ENCODE results near the gene USP47.

The USP47 gene

DNA sequence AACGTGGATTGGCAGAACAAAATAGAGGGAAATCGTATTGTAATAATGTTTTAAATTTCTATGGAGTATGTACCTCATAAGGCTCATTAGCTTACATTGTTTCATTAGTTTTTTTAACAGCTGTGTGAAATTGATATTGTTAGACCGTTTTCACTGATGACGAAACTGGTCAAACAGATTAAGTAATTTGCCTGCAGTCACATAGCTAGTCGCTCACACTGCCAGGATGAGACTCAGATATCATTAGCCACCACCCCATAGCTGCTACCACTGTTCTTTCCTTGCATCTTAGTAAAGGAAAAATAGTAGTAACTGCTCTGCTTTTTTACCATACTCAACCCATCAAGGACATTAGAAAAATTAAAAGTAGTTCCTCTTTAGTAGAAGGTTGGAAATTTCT lies 102.7 kb downstream of the USP47 start:
- no peak for DNase-seq (ENCODE audit: low spot score in 2 of 2)
- Histone ChIP-seq H3K27me3 (ENCODE audit: low read depth) (no peaks in the 10 kb centered on the region), H3K9me3 (no peaks in the 10 kb centered on the region), H3K36me3 (replicated peaks) (peaks cover 10% of the 10 kb centered on the region), H3K4me1 (peaks cover 18% of the 10 kb centered on the region), H3K4me3 (no peak overlapping the region)
- in situ Hi-C loops (cut with MboI; ENCODE audit: low sequenced_read_pairs) = loop anchor here (25.0 kb wide), 1 partner anchor 318 kb away; no protein-coding TSS in a partner anchor

DNA sequence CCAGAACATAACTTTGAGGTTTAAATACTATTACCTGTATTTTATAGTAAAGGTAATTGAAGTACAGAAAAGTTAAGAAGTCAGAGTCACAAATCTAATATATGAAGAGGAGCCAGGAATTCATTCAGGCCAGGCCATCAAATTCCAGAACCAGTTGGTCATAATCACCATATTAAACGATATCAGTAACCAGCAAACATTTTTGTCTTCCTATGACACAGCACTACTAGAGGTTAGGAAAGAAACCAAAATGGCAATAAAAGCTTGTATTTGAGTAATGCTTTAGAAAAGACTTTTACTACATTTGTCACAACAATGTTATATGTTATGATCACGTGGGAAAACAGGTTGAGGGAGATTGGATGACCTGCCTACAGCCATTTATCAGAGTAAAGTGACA lies 104.4 kb downstream of the USP47 start:
- Histone ChIP-seq H3K4me1 (peaks cover 18% of the 10 kb centered on the region), H3K36me3 (replicated peaks) (peaks cover 17% of the 10 kb centered on the region), H3K9me3 (no peaks in the 10 kb centered on the region), H3K27me3 (ENCODE audit: low read depth) (no peaks in the 10 kb centered on the region), H3K4me3 (no peak overlapping the region)
- in situ Hi-C loops (cut with MboI; ENCODE audit: low sequenced_read_pairs) = loop anchor here (25.0 kb wide), 1 partner anchor 316 kb away; no protein-coding TSS in a partner anchor
- DNase-seq (ENCODE audit: low spot score in 2 of 2) = no peak

DNA sequence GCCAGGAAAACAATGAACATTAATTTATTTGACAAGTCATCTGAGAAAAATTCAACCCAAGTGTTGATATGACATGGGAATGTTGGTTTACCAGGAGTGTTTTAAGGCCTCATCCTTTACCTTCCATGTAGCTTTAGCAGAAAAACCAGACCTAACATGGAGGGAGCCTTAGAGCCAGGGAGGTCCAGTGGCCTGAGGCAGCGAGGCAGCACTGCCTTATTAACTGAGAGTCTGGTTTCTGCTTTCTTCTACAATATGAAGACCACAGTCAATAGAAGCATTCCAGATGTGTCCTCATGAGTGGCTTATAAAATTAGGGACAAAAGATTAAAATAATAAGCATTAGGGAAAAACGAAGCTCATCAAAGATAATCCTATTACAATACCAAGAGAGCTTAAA lies 105.1 kb downstream of the USP47 start:
- H3K36me3 ChIP-seq (replicated peaks) = peaks cover 17% of the 10 kb centered on the region
- no peaks in the 10 kb centered on the region for H3K27me3 ChIP-seq (ENCODE audit: low read depth)
- H3K9me3 ChIP-seq = no peaks in the 10 kb centered on the region
- in situ Hi-C loops (cut with MboI; ENCODE audit: low sequenced_read_pairs) = loop anchor here (25.0 kb wide), 1 partner anchor 315 kb away; no protein-coding TSS in a partner anchor
- H3K4me1 ChIP-seq = peaks cover 18% of the 10 kb centered on the region
- H3K4me3 ChIP-seq = no peak overlapping the region
- DNase-seq (ENCODE audit: low spot score in 2 of 2) = peak; percentile 53 to 79

DNA sequence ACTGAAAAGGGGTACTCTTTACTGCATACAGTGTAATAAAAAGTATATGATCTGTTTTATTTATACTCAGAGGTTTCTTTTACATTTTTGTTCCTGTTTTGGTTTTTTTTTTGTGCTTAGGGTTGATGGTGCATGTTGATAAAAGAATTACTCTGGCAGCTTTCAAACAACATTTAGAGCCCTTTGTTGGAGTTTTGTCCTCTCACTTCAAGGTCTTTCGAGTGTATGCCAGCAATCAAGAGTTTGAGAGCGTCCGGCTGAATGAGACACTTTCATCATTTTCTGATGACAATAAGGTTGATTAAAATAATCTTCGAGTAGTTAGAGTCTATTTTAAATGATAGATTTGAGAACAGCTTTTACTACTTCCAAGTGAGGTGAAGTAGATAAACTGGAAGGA lies 106.1 kb downstream of the USP47 start:
- Histone ChIP-seq H3K9me3 (no peaks in the 10 kb centered on the region), H3K4me1 (peaks cover 18% of the 10 kb centered on the region), H3K36me3 (replicated peaks) (peaks cover 19% of the 10 kb centered on the region), H3K27me3 (ENCODE audit: low read depth) (no peaks in the 10 kb centered on the region), H3K4me3 (no peak overlapping the region)
- DNase-seq (ENCODE audit: low spot score in 2 of 2) = no peak
- in situ Hi-C loops (cut with MboI; ENCODE audit: low sequenced_read_pairs) = loop anchor here (25.0 kb wide), 1 partner anchor 314 kb away; no protein-coding TSS in a partner anchor

DNA sequence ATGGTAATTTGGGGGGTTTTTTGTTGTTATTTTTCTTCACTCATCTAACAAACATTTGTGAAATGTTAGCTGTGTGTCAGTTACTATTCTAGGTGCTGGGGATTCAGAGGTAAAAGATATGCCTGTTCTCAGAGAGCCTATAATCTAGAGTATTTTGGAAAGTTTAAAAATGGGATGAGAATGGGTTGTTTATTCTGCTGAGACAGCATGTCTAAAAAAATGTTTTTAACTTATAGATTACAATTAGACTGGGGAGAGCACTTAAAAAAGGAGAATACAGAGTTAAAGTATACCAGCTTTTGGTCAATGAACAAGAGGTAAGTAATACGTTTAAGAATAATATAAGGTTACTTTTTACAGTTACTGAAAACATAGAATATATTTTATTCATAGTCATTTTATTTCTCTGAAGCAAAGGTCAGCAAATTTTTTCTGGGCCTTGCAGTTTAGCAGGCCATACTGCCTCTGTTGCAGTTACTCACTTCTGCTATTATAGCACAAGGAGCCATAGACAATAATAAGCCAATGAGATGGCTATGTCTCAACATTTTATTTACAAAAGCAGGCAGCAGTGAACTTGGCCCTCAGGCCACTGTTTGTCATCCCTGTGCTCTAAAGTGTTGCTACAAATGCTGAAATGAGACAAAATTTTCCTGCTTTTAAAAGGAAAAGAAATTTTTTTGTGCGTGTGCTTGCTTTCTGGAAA lies 106.6 kb downstream of the USP47 start:
- no peaks in the 10 kb centered on the region for H3K27me3 ChIP-seq (ENCODE audit: low read depth)
- H3K9me3 ChIP-seq = no peaks in the 10 kb centered on the region
- in situ Hi-C loops (cut with MboI; ENCODE audit: low sequenced_read_pairs) = loop anchor here (25.0 kb wide), 1 partner anchor 314 kb away; no protein-coding TSS in a partner anchor
- peaks cover 18% of the 10 kb centered on the region for H3K4me1 ChIP-seq
- DNase-seq (ENCODE audit: low spot score in 2 of 2) = no peak
- peaks cover 17% of the 10 kb centered on the region for H3K36me3 ChIP-seq (replicated peaks)
- no peak overlapping the region for H3K4me3 ChIP-seq

DNA sequence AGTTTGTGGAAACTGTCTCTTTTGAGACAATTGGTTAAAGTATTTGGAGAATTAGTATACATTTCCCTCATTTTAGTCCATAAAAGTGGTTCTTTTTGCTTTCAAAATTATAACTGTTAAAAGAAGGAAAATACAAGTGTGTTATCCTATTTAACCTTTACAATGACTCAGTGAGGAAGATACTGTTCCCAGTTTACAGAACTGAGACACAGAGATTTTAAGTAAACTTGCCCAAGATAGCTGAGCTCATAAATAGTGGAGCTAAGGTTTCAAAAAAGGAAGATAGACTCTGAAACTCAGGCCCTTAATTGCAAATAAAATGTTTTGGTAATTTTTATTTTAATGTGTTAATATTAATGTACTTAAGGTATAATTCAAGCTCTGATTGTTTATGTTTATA lies 107.7 kb downstream of the USP47 start:
- H3K27me3 ChIP-seq (ENCODE audit: low read depth) = no peaks in the 10 kb centered on the region
- in situ Hi-C loops (cut with MboI; ENCODE audit: low sequenced_read_pairs) = loop anchor here (25.0 kb wide), 1 partner anchor 313 kb away; no protein-coding TSS in a partner anchor
- H3K4me1 ChIP-seq = peaks cover 18% of the 10 kb centered on the region
- no peaks in the 10 kb centered on the region for H3K9me3 ChIP-seq
- H3K36me3 ChIP-seq (replicated peaks) = peaks cover 20% of the 10 kb centered on the region
- no peak for DNase-seq (ENCODE audit: low spot score in 2 of 2)
- H3K4me3 ChIP-seq = no peak overlapping the region

DNA sequence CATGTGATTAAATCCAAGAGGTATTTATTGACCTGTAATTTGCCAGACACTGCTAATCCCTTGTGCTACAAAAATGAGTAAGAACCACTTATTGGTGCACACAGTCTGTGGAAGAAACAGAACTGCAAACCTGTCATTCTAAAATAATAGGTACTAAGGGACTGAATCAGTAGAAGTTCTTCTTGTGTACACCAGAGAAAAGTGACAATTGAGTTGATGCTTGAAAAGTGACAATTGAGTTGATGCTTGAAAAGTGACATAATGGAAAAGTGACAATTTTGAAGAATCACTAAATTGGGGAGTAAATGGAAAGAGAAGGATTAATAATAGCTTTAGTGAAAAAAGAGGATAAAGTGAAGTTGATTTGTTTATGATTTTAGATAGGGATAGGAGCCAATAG lies 110.3 kb downstream of the USP47 start:
- DNase-seq (ENCODE audit: low spot score in 2 of 2) = no peak
- H3K36me3 ChIP-seq (replicated peaks) = peaks cover 44% of the 10 kb centered on the region
- peaks cover 6% of the 10 kb centered on the region for H3K4me1 ChIP-seq
- H3K4me3 ChIP-seq = no peak overlapping the region
- H3K27me3 ChIP-seq (ENCODE audit: low read depth) = no peaks in the 10 kb centered on the region
- H3K9me3 ChIP-seq = no peaks in the 10 kb centered on the region
- in situ Hi-C loops (cut with MboI; ENCODE audit: low sequenced_read_pairs) = no loop called here

DNA sequence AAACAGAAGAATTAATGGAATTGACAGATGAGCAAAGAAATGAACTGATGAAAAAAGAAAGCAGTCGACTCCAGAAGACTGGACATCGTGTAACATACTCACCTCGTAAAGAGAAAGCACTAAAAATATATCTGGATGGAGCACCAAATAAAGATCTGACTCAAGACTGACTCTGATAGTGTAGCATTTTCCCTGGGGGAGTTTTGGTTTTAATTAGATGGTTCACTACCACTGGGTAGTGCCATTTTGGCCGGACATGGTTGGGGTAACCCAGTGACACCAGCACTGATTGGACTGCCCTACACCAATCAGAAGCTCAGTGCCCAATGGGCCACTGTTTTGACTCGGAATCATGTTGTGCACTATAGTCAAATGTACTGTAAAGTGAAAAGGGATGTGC lies 114.2 kb downstream of the USP47 start:
- in situ Hi-C loops (cut with MboI; ENCODE audit: low sequenced_read_pairs) = no loop called here
- Histone ChIP-seq H3K4me1 (no peaks in the 10 kb centered on the region), H3K9me3 (no peaks in the 10 kb centered on the region), H3K36me3 (replicated peaks) (peaks cover 36% of the 10 kb centered on the region), H3K4me3 (no peak overlapping the region), H3K27me3 (ENCODE audit: low read depth) (no peaks in the 10 kb centered on the region)
- no peak for DNase-seq (ENCODE audit: low spot score in 2 of 2)

DNA sequence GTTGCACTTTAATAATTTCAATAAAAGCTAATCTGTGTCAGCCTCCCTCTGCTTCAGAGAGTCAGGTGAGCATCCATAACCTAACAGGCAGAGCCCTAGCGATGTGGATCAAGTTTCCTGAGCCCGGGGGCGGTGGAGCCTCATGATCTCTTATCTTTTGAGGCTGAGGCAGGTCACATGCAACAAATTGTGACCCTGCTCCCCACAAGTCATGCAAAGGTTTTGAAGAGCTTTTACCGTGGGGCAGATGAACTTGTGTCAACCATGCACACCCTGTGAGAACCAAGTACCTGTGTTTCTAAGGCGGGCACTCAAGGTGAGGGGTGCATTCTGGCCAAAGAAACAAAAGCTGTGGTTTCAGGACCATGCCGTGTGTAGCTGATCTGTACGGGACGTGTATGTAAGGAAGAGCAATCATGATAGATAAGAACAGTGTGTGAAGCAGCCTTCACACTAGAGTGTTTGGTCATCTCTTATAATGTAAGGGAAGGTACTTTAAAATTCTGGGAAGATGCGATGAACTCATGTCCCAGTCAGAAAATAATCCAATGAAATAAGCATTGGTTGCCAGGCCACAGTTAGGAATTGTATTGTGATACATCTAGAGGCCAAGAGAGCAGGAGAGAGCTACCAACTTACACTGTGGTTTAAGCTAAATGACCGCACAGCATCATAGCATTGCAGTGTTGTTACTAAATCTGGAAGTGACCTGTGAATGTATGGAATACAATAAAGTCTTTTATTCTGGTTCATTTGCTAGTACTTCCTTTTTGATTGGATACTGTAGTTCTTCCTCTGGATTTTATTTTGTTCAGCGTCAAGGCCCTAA lies 116.8 kb downstream of the USP47 start:
- H3K4me3 ChIP-seq = no peak overlapping the region
- no peak for DNase-seq (ENCODE audit: low spot score in 2 of 2)
- peaks cover 29% of the 10 kb centered on the region for H3K36me3 ChIP-seq (replicated peaks)
- H3K27me3 ChIP-seq (ENCODE audit: low read depth) = no peaks in the 10 kb centered on the region
- in situ Hi-C loops (cut with MboI; ENCODE audit: low sequenced_read_pairs) = no loop called here
- no peaks in the 10 kb centered on the region for H3K4me1 ChIP-seq
- no peaks in the 10 kb centered on the region for H3K9me3 ChIP-seq

DNA sequence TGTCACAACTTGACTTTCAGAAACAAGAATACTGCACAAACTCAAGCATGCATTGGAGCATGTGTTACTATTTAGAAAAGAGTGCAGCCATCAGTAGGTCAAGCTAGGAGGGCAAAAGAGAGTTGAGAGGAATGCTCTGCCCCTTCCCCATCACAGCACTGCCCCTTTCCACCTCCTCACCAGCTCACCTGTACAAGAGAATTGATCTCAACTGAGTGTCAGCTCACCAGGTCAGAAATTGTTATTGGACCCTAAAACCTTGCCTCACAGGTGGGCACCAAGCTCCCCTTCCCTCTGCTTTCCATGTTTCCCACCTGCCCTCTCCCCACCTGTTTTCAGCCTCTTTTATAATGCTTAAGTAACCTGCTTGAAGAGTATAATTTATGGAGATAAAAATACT lies 117.8 kb downstream of the USP47 start:
- peaks cover 25% of the 10 kb centered on the region for H3K36me3 ChIP-seq (replicated peaks)
- in situ Hi-C loops (cut with MboI; ENCODE audit: low sequenced_read_pairs) = no loop called here
- no peak for DNase-seq (ENCODE audit: low spot score in 2 of 2)

DNA sequence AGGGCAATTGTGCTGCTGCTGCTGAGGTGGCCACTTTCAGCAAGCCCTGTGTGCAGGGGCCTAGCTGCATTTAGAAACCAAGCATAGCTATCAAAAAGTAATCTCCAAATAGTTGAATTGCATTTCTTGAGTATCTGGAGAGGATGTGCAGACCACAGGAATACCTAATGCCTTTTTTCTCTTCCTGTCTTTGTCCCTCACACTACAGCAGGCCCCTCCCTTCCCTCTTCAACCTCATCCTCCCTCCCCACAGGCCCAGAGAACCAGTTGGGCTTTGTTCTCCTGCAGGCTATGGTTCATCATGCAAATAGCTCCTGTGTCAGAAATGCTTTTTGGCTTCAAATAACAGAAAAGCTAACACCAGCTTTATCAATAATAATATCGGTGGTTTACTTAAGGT lies 118.9 kb downstream of the USP47 start:
- Histone ChIP-seq H3K4me1 (no peaks in the 10 kb centered on the region), H3K27me3 (ENCODE audit: low read depth) (no peaks in the 10 kb centered on the region), H3K36me3 (replicated peaks) (peaks cover 15% of the 10 kb centered on the region), H3K9me3 (no peaks in the 10 kb centered on the region), H3K4me3 (no peak overlapping the region)
- DNase-seq (ENCODE audit: low spot score in 2 of 2) = no peak
- in situ Hi-C loops (cut with MboI; ENCODE audit: low sequenced_read_pairs) = no loop called here

More for the DNA sequence above, 117.8 kb downstream of the USP47 start:
- no peaks in the 10 kb centered on the region for H3K4me1 ChIP-seq
- no peak overlapping the region for H3K4me3 ChIP-seq
- H3K27me3 ChIP-seq (ENCODE audit: low read depth) = no peaks in the 10 kb centered on the region
- no peaks in the 10 kb centered on the region for H3K9me3 ChIP-seq

DNA sequence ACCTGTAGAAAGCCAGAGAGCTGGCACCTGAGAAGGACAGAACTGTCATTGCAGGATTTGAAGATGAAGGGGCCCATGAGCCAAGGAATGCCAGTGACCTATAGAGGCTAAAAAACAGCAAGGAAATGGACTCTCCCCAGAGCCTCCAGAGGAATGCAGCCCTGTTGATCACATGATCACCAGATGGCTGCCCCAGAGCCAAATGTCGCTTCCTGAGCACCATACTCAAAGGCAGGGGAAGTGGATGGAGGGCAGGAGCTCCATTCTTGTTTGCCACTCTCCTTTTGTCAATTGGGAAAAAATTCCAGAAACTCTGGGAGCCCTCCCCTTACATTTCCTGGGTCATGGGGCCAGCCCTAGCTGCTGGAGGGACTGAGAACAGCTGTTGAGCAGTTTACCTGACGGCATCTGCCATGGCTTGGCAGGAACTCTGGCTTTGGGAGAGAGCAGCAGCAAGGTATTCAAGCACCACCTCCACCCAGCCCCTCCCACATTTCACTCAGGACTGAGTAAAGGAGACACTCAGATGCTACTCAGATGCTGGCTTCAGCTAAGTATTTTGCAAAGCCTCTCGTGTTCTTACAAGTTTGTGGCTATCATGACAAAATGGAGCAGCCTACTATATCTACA lies 119.7 kb downstream of the USP47 start:
- no peaks in the 10 kb centered on the region for H3K4me1 ChIP-seq
- in situ Hi-C loops (cut with MboI; ENCODE audit: low sequenced_read_pairs) = no loop called here
- peaks cover 6% of the 10 kb centered on the region for H3K36me3 ChIP-seq (replicated peaks)
- H3K4me3 ChIP-seq = no peak overlapping the region
- no peaks in the 10 kb centered on the region for H3K9me3 ChIP-seq
- H3K27me3 ChIP-seq (ENCODE audit: low read depth) = no peaks in the 10 kb centered on the region
- no peak for DNase-seq (ENCODE audit: low spot score in 2 of 2)

DNA sequence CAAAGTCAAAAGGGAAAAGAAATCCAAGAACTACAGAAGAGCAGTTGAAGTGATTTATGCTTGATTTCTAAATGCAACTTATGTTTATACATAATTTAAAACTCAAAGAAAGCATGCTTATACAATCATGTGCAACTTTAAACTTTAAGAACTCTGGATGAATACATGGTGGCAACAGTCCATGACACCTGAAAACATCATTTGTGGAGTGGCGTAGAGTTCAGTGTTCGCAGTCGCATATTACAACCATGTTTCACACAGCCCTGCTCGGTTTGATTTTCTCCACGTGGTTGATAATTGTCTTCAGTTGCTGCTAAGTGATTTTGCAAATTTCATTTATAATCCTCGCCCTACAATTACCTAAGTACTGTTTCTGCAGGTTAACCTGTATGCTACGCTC lies 121.3 kb downstream of the USP47 start:
- H3K9me3 ChIP-seq = no peaks in the 10 kb centered on the region
- no peak for DNase-seq (ENCODE audit: low spot score in 2 of 2)
- H3K36me3 ChIP-seq (replicated peaks) = no peaks in the 10 kb centered on the region
- H3K4me1 ChIP-seq = no peaks in the 10 kb centered on the region
- in situ Hi-C loops (cut with MboI; ENCODE audit: low sequenced_read_pairs) = no loop called here
- H3K27me3 ChIP-seq (ENCODE audit: low read depth) = no peaks in the 10 kb centered on the region
- H3K4me3 ChIP-seq = no peak overlapping the region

Data from HAP-1 (cell line).